Skin of body (tissue), 2 donors: ENCODE measurements around the gene RAB7B. TPM values are rescaled to one million over a fixed set of nuclear protein-coding genes. Genes with fewer than 3 reads are reported as not detected.

Experiments used
- DNase-seq: peaks from one replicate; lab custom pipeline; 2025; lab: John Stamatoyannopoulos, UW
- total RNA-seq: library from RNA; depleted of rRNA; stranded (reverse); fragments of >200 nt; gene quantifications from one replicate; pipeline ENCODE4 v1.2.3, GENCODE V29; 2014

The RAB7B gene
- total RNA-seq, 1 donor from 2014 or later = 17.2 TPM

- no peak for DNase-seq
These were observed 75.5 kb downstream of the RAB7B start for GRCh38 chr1:205927676-205928075.

DNA sequence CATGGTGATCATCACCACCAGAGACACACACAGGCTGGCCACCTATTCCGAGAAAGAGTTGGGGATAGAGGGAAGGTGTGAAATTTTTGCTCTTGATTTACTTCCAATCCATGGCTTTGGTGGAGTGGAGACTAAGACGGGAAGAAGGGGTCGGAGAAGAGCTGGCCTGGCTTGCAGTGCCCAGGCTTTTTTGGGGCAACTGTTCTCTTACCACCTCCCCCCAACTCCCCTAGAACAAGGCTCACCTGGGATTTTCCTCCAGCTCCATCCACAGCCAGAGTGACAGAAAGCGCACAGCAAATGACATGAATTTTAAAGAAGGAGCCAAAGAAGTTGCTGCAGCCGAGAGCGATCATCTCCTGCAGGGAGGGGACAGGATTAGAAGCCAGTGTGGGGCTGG lies 75.9 kb downstream of the RAB7B start:
- no peak for DNase-seq

Other genes with a start within 250 kb of the RAB7B start
- 3.8 TPM for gene RAB29, start 227.9 kb downstream of the RAB7B start, total RNA-seq
- gene SLC41A1, start 190.2 kb downstream of the RAB7B start, total RNA-seq = 7.6 TPM
- 0.39 TPM for gene PM20D1, start 153.3 kb downstream of the RAB7B start, total RNA-seq
- 0.20 TPM for gene SLC26A9, start 59.9 kb downstream of the RAB7B start, total RNA-seq
- gene CTSE, start 20.5 kb upstream of the RAB7B start, total RNA-seq = 0.20 TPM
- gene RHEX, start 49.8 kb upstream of the RAB7B start, total RNA-seq = 5.5 TPM
- gene AVPR1B, start 114.0 kb upstream of the RAB7B start, total RNA-seq = not detected
- 2.8 TPM for gene FAM72A, start 199.4 kb upstream of the RAB7B start, total RNA-seq
- 63.4 TPM for gene SRGAP2, start 200.1 kb upstream of the RAB7B start, total RNA-seq